Ascending aorta (tissue), 2 donors: ENCODE measurements around the gene XPC. TPM values are rescaled to one million over a fixed set of nuclear protein-coding genes. Genes with fewer than 3 reads are reported as not detected.

ENCODE experiments used
- DNase-seq, 2 donors: peaks; one replicate each; pipeline ENCODE4 v3.0.0-alpha.2; 2019; ENCODE audit warnings: low spot score in 2 of 2
- H3K27ac ChIP-seq, 2 donors: fragments of 200-600 bp; sonication (generic); one replicate each; pipeline ENCODE4 v1.5.1; 2016 to 2017; ENCODE audit warnings: mild to moderate bottlenecking in 1 of 2
- H3K27me3 ChIP-seq: fragments of 200-600 bp; sonication (generic); one replicate; pipeline ENCODE4 v1.5.1; 2017
- H3K36me3 ChIP-seq, 2 donors: fragments of 200-600 bp; sonication (generic); one replicate each; pipeline ENCODE4 v1.5.1; 2016
- H3K4me1 ChIP-seq, 2 donors: fragments of 200-600 bp; sonication (generic); one replicate each; pipeline ENCODE4 v1.5.1; 2016 to 2017; ENCODE audit warnings: mild to moderate bottlenecking in 1 of 2
- H3K4me3 ChIP-seq, 2 donors: fragments of 200-600 bp; sonication (generic); one replicate each; pipeline ENCODE4 v1.5.1; 2016 to 2017; ENCODE audit warnings: mild to moderate bottlenecking in 1 of 2
- H3K9me3 ChIP-seq, 2 donors: fragments of 200-600 bp; sonication (generic); one replicate each; pipeline ENCODE4 v1.5.1; 2016
- CTCF ChIP-seq, 3 experiments: fragments of 200-600 bp in 2 of 3; fragments of 450-650 bp in 1 of 3; sonication (generic) in 2 of 3; IDR thresholded peaks; one replicate each; pipeline ENCODE4 v1.5.1; 2016 to 2019; ENCODE audit warnings: antibody characterized with exemption in 3 of 3, mild to moderate bottlenecking in 1 of 3, moderate library complexity in 1 of 3
- intact Hi-C: fragments of 100-400 bp; cut with DNase I; formaldehyde crosslinking; loops from one replicate; pipeline ENCODE4 v1.15.1; 2023
- total RNA-seq: library from RNA; depleted of rRNA; stranded (reverse); fragments of >200 nt; gene quantifications from one replicate; pipeline ENCODE4 v1.1.0, GENCODE V29; 2016

Gene XPC
- total RNA-seq, 1 donor from 2014 or later, result 48.9 TPM

DNA sequence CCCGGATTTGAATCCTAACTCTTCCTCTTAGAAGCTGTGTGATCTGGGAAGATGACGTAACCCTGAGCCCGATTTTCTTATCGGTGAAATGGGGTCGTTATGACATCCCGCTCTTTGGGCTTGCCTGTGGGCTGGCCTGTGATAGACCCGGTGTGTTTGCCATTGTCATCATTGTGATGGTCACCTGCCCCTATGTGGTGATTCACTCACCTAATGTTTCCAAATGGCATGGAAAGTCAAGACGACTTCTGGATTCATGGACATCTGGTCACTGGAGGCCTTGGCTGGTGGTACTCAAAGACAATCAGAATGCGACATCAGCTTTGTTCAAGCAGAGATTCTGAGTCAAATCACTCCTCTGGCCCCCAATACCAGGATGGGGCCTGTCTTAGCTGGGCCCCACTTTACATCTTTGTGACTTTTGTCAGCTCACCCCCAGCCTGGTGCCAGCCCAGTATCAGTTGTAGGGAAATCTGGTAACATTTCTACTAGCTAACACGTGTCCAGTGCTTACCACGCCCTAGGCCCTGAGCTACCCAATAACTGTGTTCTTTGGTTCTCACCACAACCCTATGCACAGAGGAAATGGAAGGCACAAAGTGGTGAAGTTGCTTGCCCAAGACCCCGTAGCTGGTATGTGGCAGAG lies 50.8 kb downstream of the XPC start:
- intact Hi-C loops, result no loop called here
- H3K36me3 ChIP-seq, result peaks cover 43 to 53% of the 10 kb centered on the region in 2 donors
- no peak for TF ChIP-seq CTCF (IDR thresholded peaks at IDR 0.05)
- no peaks in the 10 kb centered on the region for H3K9me3 ChIP-seq
- peaks cover 19 to 26% of the 10 kb centered on the region in 2 donors for H3K4me1 ChIP-seq
- peak overlapping the region; percentile 96 to 98 for H3K27ac ChIP-seq
- no peak overlapping the region for H3K4me3 ChIP-seq
- DNase-seq, result peak in 1 of 2 donors; percentile 28
- no peaks in the 10 kb centered on the region for H3K27me3 ChIP-seq

DNA sequence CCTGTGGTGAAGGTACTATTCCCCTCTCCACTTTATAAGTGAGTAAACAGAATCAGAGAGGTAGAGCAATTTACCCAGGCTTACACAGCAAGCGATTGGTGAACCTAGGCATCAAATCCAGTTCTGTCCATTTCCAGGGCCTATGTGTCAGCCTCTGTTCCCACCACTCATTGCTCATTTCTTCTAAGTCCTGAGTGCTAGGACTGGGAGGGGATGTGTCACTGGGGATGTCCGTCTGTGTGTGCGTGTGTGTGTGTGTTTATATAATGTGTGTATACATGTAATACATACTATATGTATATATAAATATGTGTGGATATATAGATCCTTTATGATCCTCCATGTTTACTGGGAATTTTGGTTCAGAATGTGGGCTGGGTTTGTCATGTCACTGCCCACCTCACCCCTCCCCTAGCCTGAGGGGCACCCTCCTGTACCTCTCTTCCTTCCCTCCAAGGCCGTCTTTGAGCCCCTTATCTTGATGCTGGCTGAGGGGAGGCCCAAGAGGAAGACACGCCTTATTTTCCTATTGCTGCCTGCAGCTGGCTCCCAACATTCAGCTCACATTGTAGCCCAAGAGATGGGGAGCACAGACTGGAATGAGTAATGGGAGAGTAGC lies 51.4 kb downstream of the XPC start:
- intact Hi-C loops, result no loop called here
- no peaks in the 10 kb centered on the region for H3K9me3 ChIP-seq
- H3K27me3 ChIP-seq, result no peaks in the 10 kb centered on the region
- TF ChIP-seq CTCF (IDR thresholded peaks at IDR 0.05), result no peak
- peak overlapping the region; percentile 84 to 100 for H3K4me3 ChIP-seq
- H3K36me3 ChIP-seq, result peaks cover 37 to 47% of the 10 kb centered on the region in 2 donors
- H3K4me1 ChIP-seq, result peaks cover 19 to 26% of the 10 kb centered on the region in 2 donors
- peak in 1 of 2 donors; percentile 42 for DNase-seq
- H3K27ac ChIP-seq, result peak overlapping the region; percentile 96 to 98

DNA sequence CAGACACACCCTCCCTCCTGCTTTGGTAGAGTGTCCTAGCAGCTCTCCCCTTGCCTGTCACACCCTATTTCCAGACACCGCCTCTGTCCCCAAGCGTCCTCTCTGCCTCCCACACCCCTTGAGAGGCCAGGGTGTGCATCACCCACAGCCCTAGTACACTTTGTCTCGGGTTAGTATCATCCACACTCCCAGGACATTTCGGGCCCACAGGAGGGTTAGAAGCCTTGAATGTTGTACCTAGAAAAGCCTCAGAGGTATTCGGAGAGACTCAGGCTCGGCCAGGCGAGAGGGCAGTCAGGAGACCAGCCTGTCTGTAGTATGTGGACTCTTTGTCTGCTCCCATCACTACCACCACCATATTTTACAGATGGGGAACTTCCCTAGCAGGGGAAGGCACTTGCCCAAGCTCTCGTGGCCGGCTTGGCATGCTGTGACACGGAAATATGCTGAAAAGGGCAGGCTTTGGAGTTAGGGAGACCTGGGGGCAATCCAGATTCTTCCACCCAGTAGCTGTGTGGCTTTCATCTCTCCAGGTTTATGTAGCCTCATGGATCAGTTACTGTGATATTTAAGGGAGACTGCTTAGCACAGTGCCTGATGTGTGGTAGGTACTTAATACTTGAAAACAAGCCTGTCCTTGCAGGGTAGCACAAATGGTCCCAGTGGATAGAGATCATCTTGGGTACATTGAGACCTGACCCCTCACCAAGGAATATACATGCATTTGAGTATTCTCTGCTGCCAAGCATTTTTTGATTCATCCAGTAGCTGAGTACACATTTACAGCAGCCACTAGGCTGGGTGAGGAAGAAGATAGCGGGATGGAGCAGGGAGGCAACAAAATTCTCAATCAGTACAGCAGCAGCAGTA lies 52.1 kb downstream of the XPC start:
- TF ChIP-seq CTCF (IDR thresholded peaks at IDR 0.05), result no peak
- intact Hi-C loops, result no loop called here
- Histone ChIP-seq H3K36me3 (peaks cover 29 to 42% of the 10 kb centered on the region in 2 donors), H3K9me3 (no peaks in the 10 kb centered on the region), H3K4me1 (peaks cover 19 to 26% of the 10 kb centered on the region in 2 donors), H3K4me3 (peak overlapping the region; percentile 84 to 100), H3K27me3 (no peaks in the 10 kb centered on the region), H3K27ac (peak overlapping the region; percentile 96 to 98)
- no peak for DNase-seq

- H3K27ac ChIP-seq, result peak overlapping the region; percentile 96 to 98
- intact Hi-C loops, result loop anchor here (1.0 to 2.0 kb wide), 3 partner anchors 19 to 823 kb away; partner anchors contain the start of genes LSM3 and XPC
- H3K4me3 ChIP-seq, result peak overlapping the region; percentile 84 to 100
- H3K27me3 ChIP-seq, result no peaks in the 10 kb centered on the region
- no peaks in the 10 kb centered on the region for H3K9me3 ChIP-seq
- peaks cover 21 to 36% of the 10 kb centered on the region in 2 donors for H3K36me3 ChIP-seq
- H3K4me1 ChIP-seq, result peaks cover 19 to 26% of the 10 kb centered on the region in 2 donors
- peak in 1 of 3 experiments; percentile 9 for TF ChIP-seq CTCF (IDR thresholded peaks at IDR 0.05)
- peak; percentile 60 to 92 for DNase-seq
These were observed 53.0 kb downstream of the XPC start for GRCh38 chr3:14125193-14126016.
